PC-3 (cell line): ENCODE measurements around the gene PCBP3. TPM values are rescaled to one million over a fixed set of nuclear protein-coding genes. Genes with fewer than 3 reads are reported as not detected.

Experiments used
- ATAC-seq: fragments of 200-7000 bp; cut with Tn5 transposase; 2 replicates; pipeline ENCODE4 v1.9.1; 2020; ENCODE audit warnings: mild to moderate bottlenecking, moderate library complexity
- BruUV-seq: library from RNA; stranded (reverse); fragments of 400-500 nt; replicated peaks from 2 replicates; lab custom pipeline; 2021; lab: Mats Ljungman, UMichigan
- CTCF ChIA-PET: fragments of 300-600 bp; sonication (Branson Sonifier 250); formaldehyde crosslinking; loops from one replicate; lab custom pipeline; 2022; ENCODE audit warnings: antibody characterized with exemption; lab: Charles Lee
- POLR2A ChIA-PET: fragments of 300-600 bp; sonication (Branson Sonifier 250); formaldehyde crosslinking; loops from one replicate; lab custom pipeline; 2022; ENCODE audit warnings: antibody characterized with exemption; ENCODE audit not compliant: unreplicated experiment; lab: Charles Lee
- DNase-seq: peaks from one replicate; pipeline ENCODE4 v3.0.0-alpha.2; 2015
- H2AFZ ChIP-seq: fragments of 300-600 bp; sonication (generic); 2 replicates; pipeline ENCODE4 v1.6.0; 2016; ENCODE audit warnings: antibody characterized with exemption, low read length
- H3F3A ChIP-seq: fragments of 300-600 bp; sonication (generic); one replicate; pipeline ENCODE4 v1.6.0; 2017; ENCODE audit warnings: antibody characterized with exemption, low read length, control low read depth, mild to moderate bottlenecking; ENCODE audit not compliant: unreplicated experiment
- H3K27ac ChIP-seq: fragments of 300-600 bp; sonication (generic); 2 replicates; pipeline ENCODE4 v1.5.1; 2016; ENCODE audit warnings: mild to moderate bottlenecking, low read length
- H3K27me3 ChIP-seq: fragments of 300-600 bp; sonication (generic); 2 replicates; pipeline ENCODE4 v1.6.1; 2016; ENCODE audit warnings: low read length, mixed read lengths
- H3K36me3 ChIP-seq: fragments of 300-600 bp; sonication (generic); 2 replicates; pipeline ENCODE4 v1.6.1; 2016; ENCODE audit warnings: low read depth, mixed run types, low read length, mixed read lengths
- H3K4me1 ChIP-seq: fragments of 300-600 bp; sonication (generic); 2 replicates; pipeline ENCODE4 v1.5.1; 2016; ENCODE audit warnings: low read length; ENCODE audit not compliant: insufficient read depth
- H3K4me2 ChIP-seq: fragments of 300-600 bp; sonication (generic); 2 replicates; pipeline ENCODE4 v1.6.0; 2016; ENCODE audit warnings: low read length
- H3K4me3 ChIP-seq: fragments of 300-600 bp; sonication (generic); 2 replicates; pipeline ENCODE4 v1.5.1; 2016; ENCODE audit warnings: mild to moderate bottlenecking, low read length, mixed read lengths
- H3K79me2 ChIP-seq: fragments of 300-600 bp; sonication (generic); 2 replicates; pipeline ENCODE4 v1.6.1; 2017; ENCODE audit warnings: low read length, mixed read lengths
- H3K9ac ChIP-seq: fragments of 300-600 bp; sonication (generic); 2 replicates; pipeline ENCODE4 v1.6.0; 2016; ENCODE audit warnings: mild to moderate bottlenecking, low read length
- H3K9me2 ChIP-seq: fragments of 300-600 bp; sonication (generic); replicated peaks from 2 replicates; pipeline ENCODE4 v1.6.1; 2016; ENCODE audit warnings: mixed run types, low read length, mixed read lengths
- H3K9me3 ChIP-seq: fragments of 300-600 bp; sonication (generic); 2 replicates; pipeline ENCODE4 v1.6.1; 2016; ENCODE audit warnings: low read length, mixed read lengths
- H4K20me1 ChIP-seq: fragments of 300-600 bp; sonication (generic); 2 replicates; pipeline ENCODE4 v1.6.1; 2016; ENCODE audit warnings: low read length, mixed read lengths
- CTCF ChIP-seq: fragments of 300-600 bp; sonication (generic); conservative IDR thresholded peaks from 2 replicates; pipeline ENCODE4 v1.5.1; 2017; ENCODE audit warnings: antibody characterized with exemption, low read depth, mild to moderate bottlenecking, low read length
- EZH2 ChIP-seq: fragments of 300-600 bp; sonication (generic); IDR thresholded peaks from one replicate; pipeline ENCODE4 v1.6.1; 2017; ENCODE audit warnings: antibody characterized with exemption, mild to moderate bottlenecking, low read length; ENCODE audit not compliant: unreplicated experiment
- EZH2phosphoT487 ChIP-seq: fragments of 300-600 bp; sonication (generic); IDR thresholded peaks from 2 replicates; pipeline ENCODE4 v1.6.1; 2018; ENCODE audit warnings: mild to moderate bottlenecking, antibody characterized with exemption, low read length, borderline replicate concordance
- intact Hi-C: fragments of 100-400 bp; cut with micrococcal nuclease; formaldehyde crosslinking; loops from 2 replicates; pipeline ENCODE4 v1.9.0; 2023
- total RNA-seq: library from RNA; depleted of rRNA; stranded (reverse); fragments of >200 nt; gene quantifications from 2 replicates; pipeline ENCODE4 v1.2.3, GENCODE V29; 2014

Gene PCBP3
- total RNA-seq, 1 experiment from 2014 or later, result 2.4 TPM

- Histone ChIP-seq H2AFZ (no peak overlapping the region), H3F3A (no peaks in the 10 kb centered on the region), H3K4me1 (no peaks in the 10 kb centered on the region), H4K20me1 (no peaks in the 10 kb centered on the region), H3K9ac (no peak overlapping the region), H3K9me2 (no peaks in the 10 kb centered on the region), H3K27me3 (no peaks in the 10 kb centered on the region), H3K4me3 (no peak overlapping the region), H3K36me3 (no peaks in the 10 kb centered on the region), H3K27ac (no peak overlapping the region), H3K9me3 (no peaks in the 10 kb centered on the region), H3K79me2 (no peaks in the 10 kb centered on the region), H3K4me2 (no peak overlapping the region)
- ATAC-seq (no peak), DNase-seq (no peak)
- ChIA-PET CTCF (no interaction called here), POLR2A (no interaction called here)
- intact Hi-C loops, result no loop called here
- TF ChIP-seq EZH2phosphoT487, result no peak
- TF ChIP-seq CTCF, result no peak
- TF ChIP-seq EZH2, result no peak
- BruUV-seq, result no TSS peak
These were observed 284.6 kb downstream of the PCBP3 start for GRCh38 chr21:45927851-45928850.

GRCh38 chr21:45929449-45929848 lies 285.9 kb downstream of the PCBP3 start:
- Histone ChIP-seq H3K27me3 (no peaks in the 10 kb centered on the region), H3K4me2 (no peak overlapping the region), H3K79me2 (no peaks in the 10 kb centered on the region), H3K9ac (no peak overlapping the region), H3K4me1 (no peaks in the 10 kb centered on the region), H3F3A (no peaks in the 10 kb centered on the region), H3K27ac (no peak overlapping the region), H3K36me3 (no peaks in the 10 kb centered on the region), H3K4me3 (no peak overlapping the region), H4K20me1 (no peaks in the 10 kb centered on the region), H3K9me3 (no peaks in the 10 kb centered on the region), H3K9me2 (no peaks in the 10 kb centered on the region), H2AFZ (no peak overlapping the region)
- ChIA-PET POLR2A (no interaction called here), CTCF (no interaction called here)
- no TSS peak for BruUV-seq
- TF ChIP-seq EZH2 (no peak), EZH2phosphoT487 (no peak), CTCF (no peak)
- no peak for DNase-seq
- ATAC-seq, result no peak
- intact Hi-C loops, result no loop called here

GRCh38 chr21:45930231-45930760 lies 286.8 kb downstream of the PCBP3 start:
- ChIA-PET POLR2A (no interaction called here), CTCF (no interaction called here)
- no peaks in the 10 kb centered on the region for H3K36me3 ChIP-seq
- H3K4me3 ChIP-seq, result no peak overlapping the region
- DNase-seq, result no peak
- H3K4me2 ChIP-seq, result no peak overlapping the region
- no peak overlapping the region for H3K27ac ChIP-seq
- BruUV-seq, result no TSS peak
- no peak overlapping the region for H2AFZ ChIP-seq
- H3K79me2 ChIP-seq, result no peaks in the 10 kb centered on the region
- H3K9me2 ChIP-seq, result no peaks in the 10 kb centered on the region
- H3F3A ChIP-seq, result no peaks in the 10 kb centered on the region
- intact Hi-C loops, result no loop called here
- TF ChIP-seq CTCF, result no peak
- no peak for ATAC-seq
- H3K9ac ChIP-seq, result no peak overlapping the region
- no peaks in the 10 kb centered on the region for H3K27me3 ChIP-seq
- 0 out of 2 replicates have a peak, but pooled peaks cover 1% of the 10 kb centered on the region for H3K9me3 ChIP-seq
- no peaks in the 10 kb centered on the region for H4K20me1 ChIP-seq
- no peaks in the 10 kb centered on the region for H3K4me1 ChIP-seq
